Measurements from ENCODE around the gene AQP7.

The AQP7 gene

DNA sequence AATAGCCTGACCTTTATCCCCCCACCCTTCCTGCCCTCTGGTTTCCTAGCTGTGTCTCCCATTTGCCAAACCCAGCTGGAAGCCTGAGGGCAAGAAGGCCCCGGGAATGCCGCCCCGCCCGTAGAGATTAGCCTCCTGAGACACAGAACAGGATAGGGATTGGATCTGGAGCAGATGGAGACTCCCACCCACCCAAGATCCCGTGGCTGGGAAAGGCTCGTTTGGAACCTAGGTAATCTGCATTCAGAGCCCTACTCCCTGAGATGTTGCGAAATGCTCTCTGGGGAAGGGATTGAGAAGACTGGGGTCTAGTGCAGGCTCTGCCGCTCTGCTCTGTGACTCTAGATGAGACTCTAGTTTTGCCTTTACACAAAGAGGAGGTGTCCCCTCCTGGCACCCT is 34.1 kb upstream of the AQP7 start:
- Histone ChIP-seq H3K9me3 (replicated peaks; ENCODE audit: insufficient read depth, low read length) (no peaks in the 10 kb centered on the region), H3K4me3 (ENCODE audit: low read length) (no peak overlapping the region), H3K27ac (ENCODE audit: low read length) (no peak overlapping the region), H3K9ac (ENCODE audit: low read length) (no peak overlapping the region), H4K20me1 (ENCODE audit: insufficient read depth, low read length) (no peaks in the 10 kb centered on the region), H2AFZ (ENCODE audit: low read length) (no peak overlapping the region), H3K36me3 (replicated peaks; ENCODE audit: insufficient read depth, low read length) (no peaks in the 10 kb centered on the region), H3K4me2 (ENCODE audit: low read depth, low read length) (no peak overlapping the region), H3K79me2 (ENCODE audit: low read length) (no peaks in the 10 kb centered on the region), H3F3A (ENCODE audit: insufficient read depth, low read length) (no peaks in the 10 kb centered on the region), H3K4me1 (ENCODE audit: low read length) (no peaks in the 10 kb centered on the region), H3K9me2 (replicated peaks; ENCODE audit: insufficient read depth, low read length) (no peaks in the 10 kb centered on the region), H3K27me3 (replicated peaks; ENCODE audit: insufficient read depth, low read length) (no peaks in the 10 kb centered on the region)
- TF ChIP-seq, protein P1, sequence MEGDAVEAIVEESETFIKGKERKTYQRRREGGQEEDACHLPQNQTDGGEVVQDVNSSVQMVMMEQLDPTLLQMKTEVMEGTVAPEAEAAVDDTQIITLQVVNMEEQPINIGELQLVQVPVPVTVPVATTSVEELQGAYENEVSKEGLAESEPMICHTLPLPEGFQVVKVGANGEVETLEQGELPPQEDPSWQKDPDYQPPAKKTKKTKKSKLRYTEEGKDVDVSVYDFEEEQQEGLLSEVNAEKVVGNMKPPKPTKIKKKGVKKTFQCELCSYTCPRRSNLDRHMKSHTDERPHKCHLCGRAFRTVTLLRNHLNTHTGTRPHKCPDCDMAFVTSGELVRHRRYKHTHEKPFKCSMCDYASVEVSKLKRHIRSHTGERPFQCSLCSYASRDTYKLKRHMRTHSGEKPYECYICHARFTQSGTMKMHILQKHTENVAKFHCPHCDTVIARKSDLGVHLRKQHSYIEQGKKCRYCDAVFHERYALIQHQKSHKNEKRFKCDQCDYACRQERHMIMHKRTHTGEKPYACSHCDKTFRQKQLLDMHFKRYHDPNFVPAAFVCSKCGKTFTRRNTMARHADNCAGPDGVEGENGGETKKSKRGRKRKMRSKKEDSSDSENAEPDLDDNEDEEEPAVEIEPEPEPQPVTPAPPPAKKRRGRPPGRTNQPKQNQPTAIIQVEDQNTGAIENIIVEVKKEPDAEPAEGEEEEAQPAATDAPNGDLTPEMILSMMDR (IDR thresholded peaks at IDR 0.05; ENCODE audit: low read length): no peak
- TF ChIP-seq EZH2 (optimal IDR thresholded peaks at IDR 0.05; ENCODE audit: low read depth, low read length): no peak
- no peak for DNase-seq

DNA sequence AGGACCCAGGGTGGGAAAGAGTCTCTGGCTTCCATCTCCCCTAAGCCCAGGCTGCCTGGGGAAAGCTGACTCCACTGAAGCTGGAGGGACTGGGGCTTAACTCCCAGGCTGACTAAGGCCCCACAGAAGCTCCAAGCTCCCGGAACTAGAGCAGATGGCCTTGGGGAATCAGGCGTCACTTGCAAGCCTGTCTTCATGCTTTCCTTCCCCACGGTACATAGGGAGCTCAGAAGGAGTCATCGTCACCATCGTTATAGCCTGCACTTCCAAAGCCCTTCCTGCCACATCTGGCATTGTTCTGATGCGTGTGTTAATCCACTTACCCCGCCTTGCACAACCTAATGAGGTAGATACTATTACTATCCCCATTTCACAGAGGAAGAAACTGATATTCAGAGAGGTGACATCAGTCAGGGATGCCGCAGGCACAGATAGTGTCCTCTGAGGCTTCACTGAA is 33.5 kb upstream of the AQP7 start:
- DNase-seq: no peak
- H2AFZ ChIP-seq (ENCODE audit: low read length): no peak overlapping the region
- no peaks in the 10 kb centered on the region for H3K27me3 ChIP-seq (replicated peaks; ENCODE audit: insufficient read depth, low read length)
- H3K27ac ChIP-seq (ENCODE audit: low read length): no peak overlapping the region
- H3K9ac ChIP-seq (ENCODE audit: low read length): no peak overlapping the region
- H3K36me3 ChIP-seq (replicated peaks; ENCODE audit: insufficient read depth, low read length): no peaks in the 10 kb centered on the region
- H3K4me1 ChIP-seq (ENCODE audit: low read length): no peaks in the 10 kb centered on the region
- H4K20me1 ChIP-seq (ENCODE audit: insufficient read depth, low read length): no peaks in the 10 kb centered on the region
- H3K4me3 ChIP-seq (ENCODE audit: low read length): no peak overlapping the region
- H3K79me2 ChIP-seq (ENCODE audit: low read length): no peaks in the 10 kb centered on the region
- no peaks in the 10 kb centered on the region for H3F3A ChIP-seq (ENCODE audit: insufficient read depth, low read length)
- no peaks in the 10 kb centered on the region for H3K9me2 ChIP-seq (replicated peaks; ENCODE audit: insufficient read depth, low read length)
- no peaks in the 10 kb centered on the region for H3K9me3 ChIP-seq (replicated peaks; ENCODE audit: insufficient read depth, low read length)
- H3K4me2 ChIP-seq (ENCODE audit: low read depth, low read length): no peak overlapping the region
- TF ChIP-seq EZH2 (optimal IDR thresholded peaks at IDR 0.05; ENCODE audit: low read depth, low read length): no peak
- TF ChIP-seq EZH2phosphoT487 (IDR thresholded peaks at IDR 0.05; ENCODE audit: low read length): no peak
- TF ChIP-seq, protein P1 (IDR thresholded peaks at IDR 0.05; ENCODE audit: low read length): no peak

DNA sequence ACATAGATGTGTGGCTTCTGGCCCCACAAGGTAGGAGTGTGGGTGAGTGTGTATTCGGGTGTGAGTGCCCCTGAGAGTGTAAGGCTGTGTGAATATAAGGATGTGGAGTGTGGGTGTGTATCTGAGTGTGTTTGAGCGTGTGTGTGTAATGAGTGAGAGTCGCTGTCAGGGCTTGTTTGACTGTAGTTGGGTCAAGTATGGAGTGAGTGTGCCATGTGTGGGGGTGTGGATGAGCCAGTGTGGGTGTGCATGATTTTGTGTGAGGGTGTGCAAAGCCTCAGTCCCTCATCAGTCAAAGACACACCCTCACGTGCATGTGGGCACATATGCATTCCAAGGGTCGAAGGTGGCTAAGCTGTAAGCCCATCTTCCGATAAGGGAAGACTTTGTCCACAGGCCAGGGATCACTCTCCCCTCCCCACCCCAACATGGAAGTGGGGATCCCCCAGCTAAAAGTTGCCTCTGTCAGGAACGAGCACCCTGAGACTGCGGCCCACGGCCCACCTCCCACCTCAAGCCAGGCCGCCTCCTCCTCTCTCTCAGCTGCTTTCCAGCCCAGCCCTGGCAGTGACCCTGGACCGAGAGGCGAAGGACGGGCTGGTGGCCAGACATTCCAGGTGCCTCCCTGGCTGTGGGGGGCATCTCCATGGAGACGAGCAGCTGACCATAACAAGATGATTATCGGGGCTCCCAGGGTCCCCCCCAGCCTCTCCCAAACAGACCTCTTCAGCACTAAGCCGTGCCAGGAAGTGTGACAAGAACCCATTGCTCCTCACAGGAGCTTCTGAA is 32.1 kb upstream of the AQP7 start:
- Histone ChIP-seq H3K9me3 (replicated peaks; ENCODE audit: insufficient read depth, low read length) (no peaks in the 10 kb centered on the region), H3K4me3 (ENCODE audit: low read length) (no peak overlapping the region), H4K20me1 (ENCODE audit: insufficient read depth, low read length) (no peaks in the 10 kb centered on the region), H3K9ac (ENCODE audit: low read length) (no peak overlapping the region), H2AFZ (ENCODE audit: low read length) (no peak overlapping the region), H3K9me2 (replicated peaks; ENCODE audit: insufficient read depth, low read length) (no peaks in the 10 kb centered on the region), H3K79me2 (ENCODE audit: low read length) (no peaks in the 10 kb centered on the region), H3K4me1 (ENCODE audit: low read length) (no peaks in the 10 kb centered on the region), H3K36me3 (replicated peaks; ENCODE audit: insufficient read depth, low read length) (no peaks in the 10 kb centered on the region), H3F3A (ENCODE audit: insufficient read depth, low read length) (no peaks in the 10 kb centered on the region), H3K27me3 (replicated peaks; ENCODE audit: insufficient read depth, low read length) (no peaks in the 10 kb centered on the region), H3K27ac (ENCODE audit: low read length) (no peak overlapping the region), H3K4me2 (ENCODE audit: low read depth, low read length) (no peak overlapping the region)
- TF ChIP-seq EZH2phosphoT487 (IDR thresholded peaks at IDR 0.05; ENCODE audit: low read length) (no peak), EZH2 (optimal IDR thresholded peaks at IDR 0.05; ENCODE audit: low read depth, low read length) (no peak)
- TF ChIP-seq, protein P1 (IDR thresholded peaks at IDR 0.05; ENCODE audit: low read length): no peak
- DNase-seq: no peak
